Activated T-helper 1 cell treated with Interleukin-2 at 50 U/mL for 16 hours (primary cell): ENCODE results near the gene APOBEC3G.
"Not testable (repeated sequence)": the region's sequence is repeated elsewhere in the genome, so short reads cannot be mapped to it uniquely, and the experiment has no call there.

Source experiments
- DNase-seq: peaks from one replicate; pipeline ENCODE4 v3.0.0-alpha.2; 2020; ENCODE audit warnings: low read depth

APOBEC3G gene

GRCh38 chr22:39077026-39077840 lies at the start of gene APOBEC3G:
Gene APOBEC3G (plus strand): TSS chr22:39077275. CDS start chr22:39077362, 87 bp downstream.
- DNase-seq = not testable (repeated sequence)

- no peak for DNase-seq
Observed at GRCh38 chr22:39027717-39028116, 49.4 kb upstream of the APOBEC3G start.

DNA sequence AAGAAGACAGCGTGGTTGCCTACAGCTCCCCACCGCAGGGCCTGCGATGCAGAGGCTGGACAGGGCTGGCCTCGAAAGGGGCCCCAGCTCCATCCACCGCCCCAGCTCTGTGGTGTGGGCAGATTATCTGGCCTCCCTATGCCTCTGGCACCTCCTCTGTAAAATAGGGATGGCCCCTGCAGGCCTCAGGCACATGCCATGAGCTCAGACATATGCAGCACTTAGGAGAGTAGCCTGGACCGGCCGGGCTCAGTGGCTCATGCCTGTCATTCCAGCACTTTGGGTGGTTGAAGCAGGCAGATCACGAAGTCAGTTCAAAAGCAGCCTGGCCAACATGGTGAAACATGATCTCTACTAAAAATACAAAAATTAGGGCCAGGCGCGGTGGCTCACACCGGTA lies 48.8 kb upstream of the APOBEC3G start:
- DNase-seq = no peak

DNA sequence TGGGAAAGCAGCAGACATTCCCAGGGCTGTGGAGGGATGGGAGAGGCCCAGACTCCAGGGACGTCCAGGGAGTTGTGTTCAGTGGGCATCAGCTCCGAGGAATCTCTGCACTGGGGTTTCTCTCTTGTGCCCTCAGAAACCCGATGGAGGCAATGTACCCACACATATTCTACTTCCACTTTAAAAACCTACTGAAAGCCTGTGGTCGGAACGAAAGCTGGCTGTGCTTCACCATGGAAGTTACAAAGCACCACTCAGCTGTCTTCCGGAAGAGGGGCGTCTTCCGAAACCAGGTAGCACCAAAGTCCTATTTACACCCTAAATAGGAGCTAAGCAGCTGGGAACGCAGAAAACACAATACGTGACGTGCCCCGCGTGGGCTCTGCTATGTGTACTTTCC lies 47.8 kb upstream of the APOBEC3G start:
- no peak for DNase-seq

DNA sequence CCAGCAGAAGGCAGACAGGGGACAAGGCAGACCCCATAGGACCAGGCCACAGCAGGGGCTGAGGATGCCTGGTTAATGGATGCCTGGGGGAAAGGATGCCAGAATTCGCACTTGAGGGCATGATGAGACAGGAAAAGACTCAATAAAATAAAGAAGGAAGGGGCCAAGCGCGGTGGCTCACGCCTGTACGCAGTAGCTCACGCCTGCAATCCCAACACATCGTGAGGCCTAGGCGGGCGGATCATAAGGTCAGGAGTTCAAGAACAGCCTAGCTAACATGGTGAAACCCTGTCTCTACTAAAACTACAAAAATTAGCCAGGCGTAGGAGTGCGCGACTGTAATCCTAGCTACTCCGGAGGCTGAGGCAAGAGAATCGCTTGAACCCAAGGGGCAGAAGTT lies 46.4 kb upstream of the APOBEC3G start:
- DNase-seq = no peak

DNA sequence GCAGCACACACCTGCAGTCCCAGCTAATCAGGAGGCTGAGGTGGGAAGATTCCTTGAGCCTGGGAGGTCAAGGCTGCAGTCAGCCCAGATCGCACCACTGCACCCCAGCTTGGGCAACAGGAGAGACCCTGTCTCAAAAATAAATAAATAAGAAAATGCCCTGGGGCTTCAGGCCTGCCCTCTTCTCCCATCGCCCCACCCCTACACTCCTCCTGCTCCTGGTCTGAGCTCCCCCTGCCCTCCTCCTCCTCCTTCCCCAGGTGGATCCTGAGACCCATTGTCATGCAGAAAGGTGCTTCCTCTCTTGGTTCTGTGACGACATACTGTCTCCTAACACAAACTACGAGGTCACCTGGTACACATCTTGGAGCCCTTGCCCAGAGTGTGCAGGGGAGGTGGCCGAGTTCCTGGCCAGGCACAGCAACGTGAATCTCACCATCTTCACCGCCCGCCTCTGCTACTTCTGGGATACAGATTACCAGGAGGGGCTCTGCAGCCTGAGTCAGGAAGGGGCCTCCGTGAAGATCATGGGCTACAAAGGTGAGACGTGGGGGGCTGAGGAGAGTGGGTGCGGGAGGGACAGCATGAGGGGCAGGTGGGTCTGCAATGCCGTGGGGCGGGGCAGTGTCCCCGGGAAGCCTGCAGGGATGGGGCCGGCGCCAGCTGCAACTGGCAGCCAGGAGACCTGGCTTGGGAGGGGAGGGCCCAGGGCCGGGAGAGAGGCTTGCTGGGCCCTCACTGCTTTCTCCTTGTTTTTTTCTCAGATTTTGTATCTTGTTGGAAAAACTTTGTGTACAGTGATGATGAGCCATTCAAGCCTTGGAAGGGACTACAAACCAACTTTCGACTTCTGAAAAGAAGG lies 45.4 kb upstream of the APOBEC3G start:
- not testable (repeated sequence) for DNase-seq

GRCh38 chr22:39037071-39037470 lies 40.0 kb upstream of the APOBEC3G start:
- DNase-seq = not testable (repeated sequence)

- DNase-seq = no peak
Observed at GRCh38 chr22:39039306-39040126, 37.6 kb upstream of the APOBEC3G start.

- not testable (repeated sequence) for DNase-seq
Observed at GRCh38 chr22:39040155-39040537, 36.9 kb upstream of the APOBEC3G start.

GRCh38 chr22:39040538-39041296 lies 36.4 kb upstream of the APOBEC3G start, which contains the start of gene APOBEC3F:
Gene APOBEC3F (plus strand): TSS chr22:39040864. CDS start chr22:39040961, 97 bp downstream.
- DNase-seq = peak; percentile 45

- no peak for DNase-seq
Observed at GRCh38 chr22:39041908-39042307, 35.2 kb upstream of the APOBEC3G start.

- not testable (repeated sequence) for DNase-seq
Observed at GRCh38 chr22:39043063-39043462, 34.0 kb upstream of the APOBEC3G start.

DNA sequence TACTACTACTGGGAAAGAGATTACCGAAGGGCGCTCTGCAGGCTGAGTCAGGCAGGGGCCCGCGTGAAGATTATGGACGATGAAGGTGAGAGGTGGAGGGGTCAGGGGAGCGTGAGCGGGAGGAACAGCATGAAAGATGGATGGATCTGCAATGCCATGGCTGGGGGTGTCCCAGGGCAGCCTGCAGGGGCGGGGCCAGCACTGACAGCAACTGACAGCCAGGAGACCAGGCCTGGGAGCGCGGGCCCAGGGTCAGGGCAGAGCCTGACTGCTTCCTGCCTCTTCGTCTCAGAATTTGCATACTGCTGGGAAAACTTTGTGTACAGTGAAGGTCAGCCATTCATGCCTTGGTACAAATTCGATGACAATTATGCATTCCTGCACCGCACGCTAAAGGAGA lies 31.9 kb upstream of the APOBEC3G start:
- DNase-seq = not testable (repeated sequence)

DNA sequence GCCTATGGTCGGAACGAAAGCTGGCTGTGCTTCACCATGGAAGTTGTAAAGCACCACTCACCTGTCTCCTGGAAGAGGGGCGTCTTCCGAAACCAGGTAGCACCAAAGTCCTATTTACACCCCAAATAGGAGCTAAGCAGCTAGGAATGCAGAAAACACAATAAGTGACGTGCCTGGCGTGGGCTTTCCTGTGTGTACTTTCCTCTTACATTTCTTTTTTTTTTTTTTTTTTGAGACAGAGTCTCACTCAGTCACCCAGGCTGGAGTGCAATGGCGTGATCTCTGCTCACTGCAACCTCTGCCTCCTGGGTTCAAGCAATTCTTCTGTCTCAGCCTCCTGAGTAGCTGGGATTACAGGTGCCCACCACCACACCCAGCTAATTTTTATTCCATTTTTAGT lies 27.6 kb upstream of the APOBEC3G start:
- DNase-seq = not testable (repeated sequence)

- not testable (repeated sequence) for DNase-seq
Observed at GRCh38 chr22:39051844-39052495, 25.1 kb upstream of the APOBEC3G start.

DNA sequence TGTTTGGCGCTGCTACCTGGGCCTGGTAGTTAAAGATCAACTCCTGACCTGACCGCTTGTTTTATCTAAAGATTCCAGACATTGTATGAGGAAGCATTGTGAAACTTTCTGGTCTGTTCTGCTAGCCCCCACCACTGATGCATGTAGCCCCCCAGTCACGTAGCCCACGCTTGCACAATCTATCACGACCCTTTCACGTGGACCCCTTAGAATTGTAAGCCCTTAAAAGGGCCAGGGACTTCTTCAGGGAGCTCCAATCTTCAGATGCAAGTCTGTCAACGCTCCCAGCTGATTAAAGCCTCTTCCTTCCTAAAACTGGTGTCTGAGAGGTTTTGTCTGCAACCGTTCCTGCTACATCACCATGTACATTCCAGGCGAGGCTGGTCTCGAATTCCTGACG lies 21.4 kb upstream of the APOBEC3G start:
- DNase-seq = no peak

DNA sequence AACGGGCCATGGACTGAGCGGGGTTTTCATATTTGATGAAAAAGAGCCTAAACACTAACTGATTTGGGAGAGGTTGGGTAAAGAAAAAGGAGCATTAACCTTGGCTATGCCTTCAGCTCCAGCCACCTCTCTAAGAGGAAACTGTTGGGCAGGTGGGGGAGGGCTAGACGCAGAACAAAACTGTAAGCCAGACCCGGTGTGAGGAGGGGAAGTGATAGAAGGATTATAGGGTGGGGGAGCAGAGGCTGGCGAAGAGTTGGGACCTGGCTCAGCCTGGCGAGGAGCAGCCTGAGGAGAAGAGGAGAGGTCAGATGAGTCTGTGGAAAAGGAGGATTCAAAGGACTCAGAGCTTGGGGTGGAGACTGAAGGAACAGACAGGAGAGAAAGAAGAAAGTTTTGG lies 15.8 kb upstream of the APOBEC3G start:
- not testable (repeated sequence) for DNase-seq

DNA sequence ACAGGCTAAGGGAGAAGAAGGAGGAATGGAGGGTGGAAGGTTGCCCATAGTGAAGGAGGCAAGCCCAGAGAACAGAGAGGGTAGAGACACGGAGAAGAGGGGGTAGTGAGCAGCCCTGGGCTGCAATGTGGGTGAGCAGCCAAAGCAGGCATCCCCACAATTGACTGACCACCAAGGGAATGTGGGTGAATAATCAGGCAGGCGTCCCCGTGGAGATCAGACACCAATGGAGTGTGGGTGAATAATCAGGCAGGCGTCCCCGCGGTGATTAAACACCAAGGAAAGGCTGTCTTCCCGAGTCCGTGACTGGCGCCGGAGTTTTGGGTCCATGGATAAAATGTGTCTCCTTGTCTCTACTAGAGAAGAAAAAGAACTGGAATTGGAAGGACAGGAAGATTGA lies 15.1 kb upstream of the APOBEC3G start:
- not testable (repeated sequence) for DNase-seq

DNA sequence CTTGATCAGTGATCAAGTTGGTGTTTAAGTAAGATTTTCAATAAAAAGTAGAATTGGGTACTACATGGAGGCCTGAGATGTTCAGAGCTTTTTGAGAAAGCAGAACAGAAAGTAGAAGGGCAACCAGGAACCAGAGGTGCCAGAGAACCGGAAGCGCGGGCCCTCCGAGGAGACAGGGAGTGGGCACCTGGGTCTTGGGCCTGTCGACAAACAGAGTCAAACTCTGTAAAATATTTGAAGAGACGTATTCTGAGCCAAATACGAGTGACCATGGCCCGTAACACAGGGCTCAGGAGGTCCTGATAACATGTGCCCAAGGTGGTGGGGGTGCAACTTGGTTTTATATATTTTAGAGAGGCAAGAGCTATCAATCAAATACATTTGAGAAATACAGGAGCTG lies 13.2 kb upstream of the APOBEC3G start:
- DNase-seq = not testable (repeated sequence)

DNA sequence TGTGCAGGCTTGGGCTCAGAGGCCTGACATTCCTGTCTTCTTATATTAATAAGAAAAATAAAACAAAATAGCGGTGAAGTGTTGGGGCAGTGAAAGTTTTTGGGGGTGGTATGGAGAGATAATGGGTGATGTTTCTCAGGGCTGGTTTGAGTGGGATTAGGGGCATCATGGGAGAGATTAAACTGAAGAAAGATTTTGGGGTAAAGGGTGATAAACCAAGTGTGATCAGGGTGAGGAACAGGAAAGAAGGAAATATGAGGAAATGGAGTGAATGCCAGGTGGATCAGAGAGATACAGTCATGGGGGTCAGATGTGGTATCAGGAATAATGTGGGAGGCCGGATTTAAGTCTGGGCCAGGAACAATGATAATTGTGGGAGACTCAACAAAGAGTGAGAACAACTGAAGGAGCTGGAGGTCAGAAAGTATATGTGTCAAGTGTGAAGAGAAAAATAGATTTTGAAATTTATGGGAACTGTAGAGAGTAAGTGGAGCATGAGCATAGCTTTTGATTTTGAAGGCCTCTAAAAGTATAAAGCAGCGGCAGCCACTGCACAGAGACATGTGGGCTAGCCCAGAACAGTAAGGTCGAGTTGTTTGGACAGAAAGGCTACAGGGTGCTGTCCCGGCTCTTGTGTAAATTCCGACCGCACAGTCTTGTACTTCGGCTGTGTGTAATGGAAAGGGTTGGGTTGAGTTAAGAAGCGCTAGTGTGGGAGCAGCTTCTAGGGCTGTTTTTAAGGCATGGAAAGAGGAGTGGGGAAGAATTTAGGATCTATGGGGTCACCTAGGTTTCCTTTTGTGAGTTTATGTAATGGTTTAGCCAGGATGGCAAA lies 10.4 kb upstream of the APOBEC3G start:
- not testable (repeated sequence) for DNase-seq
